Right lobe of liver (tissue), 4 donors: ENCODE measurements around the gene MUC5B.

Experiments used
- POLR2A ChIP-seq: fragments of 450-650 bp; IDR thresholded peaks from one replicate; pipeline ENCODE4 v1.6.1; 2017; ENCODE audit warnings: antibody characterized with exemption, mild to moderate bottlenecking
- TF ChIP-seq, protein P1 (sequence below), 4 donors: fragments of 200-600 bp in 3 of 4; fragments of 450-650 bp in 1 of 4; IDR thresholded peaks; one replicate each; pipeline versions ENCODE4 v1.5.1 to v1.8.0; 2016 to 2022; ENCODE audit warnings: antibody characterized with exemption in 4 of 4, mild to moderate bottlenecking in 2 of 4
- donor health status: DM: no; HTN: no; CAD: no.
- donor health status: DM: no; HTN: no; CAD: no.
- donor health status: DM: no; HTN: yes; CAD: no.

DNA sequence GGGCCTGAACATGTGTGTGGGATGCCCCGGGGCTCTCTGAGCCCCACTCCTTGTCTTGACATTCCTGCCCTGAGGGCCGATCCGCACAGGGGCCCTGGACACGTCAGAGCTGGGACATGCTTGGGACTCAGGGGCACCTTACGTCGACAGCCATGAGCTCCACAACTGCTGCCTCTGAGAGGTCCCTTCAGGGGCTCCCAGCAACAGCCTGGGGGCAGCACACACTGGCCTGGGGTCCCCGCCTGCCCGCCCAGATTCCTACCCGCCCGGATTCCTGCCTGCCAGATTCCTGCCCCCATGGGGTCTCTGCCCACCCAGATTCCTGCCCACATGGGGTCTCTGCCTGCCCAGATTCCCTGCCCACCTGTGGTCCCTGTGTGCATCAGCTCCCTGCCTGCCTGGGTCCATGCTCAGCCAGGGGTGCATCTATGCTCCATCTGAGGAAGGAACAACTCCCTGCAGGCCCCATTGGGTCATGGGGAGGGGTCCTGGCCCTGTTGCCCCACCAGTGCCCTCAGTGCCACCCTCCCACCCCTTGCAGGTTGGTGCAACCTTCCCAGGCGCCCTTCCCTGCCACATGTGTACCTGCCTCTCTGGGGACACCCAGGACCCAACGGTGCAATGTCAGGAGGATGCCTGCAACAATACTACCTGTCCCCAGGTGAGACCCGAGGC, 35.7 kb downstream of the MUC5B start:
- TF ChIP-seq, protein P1, sequence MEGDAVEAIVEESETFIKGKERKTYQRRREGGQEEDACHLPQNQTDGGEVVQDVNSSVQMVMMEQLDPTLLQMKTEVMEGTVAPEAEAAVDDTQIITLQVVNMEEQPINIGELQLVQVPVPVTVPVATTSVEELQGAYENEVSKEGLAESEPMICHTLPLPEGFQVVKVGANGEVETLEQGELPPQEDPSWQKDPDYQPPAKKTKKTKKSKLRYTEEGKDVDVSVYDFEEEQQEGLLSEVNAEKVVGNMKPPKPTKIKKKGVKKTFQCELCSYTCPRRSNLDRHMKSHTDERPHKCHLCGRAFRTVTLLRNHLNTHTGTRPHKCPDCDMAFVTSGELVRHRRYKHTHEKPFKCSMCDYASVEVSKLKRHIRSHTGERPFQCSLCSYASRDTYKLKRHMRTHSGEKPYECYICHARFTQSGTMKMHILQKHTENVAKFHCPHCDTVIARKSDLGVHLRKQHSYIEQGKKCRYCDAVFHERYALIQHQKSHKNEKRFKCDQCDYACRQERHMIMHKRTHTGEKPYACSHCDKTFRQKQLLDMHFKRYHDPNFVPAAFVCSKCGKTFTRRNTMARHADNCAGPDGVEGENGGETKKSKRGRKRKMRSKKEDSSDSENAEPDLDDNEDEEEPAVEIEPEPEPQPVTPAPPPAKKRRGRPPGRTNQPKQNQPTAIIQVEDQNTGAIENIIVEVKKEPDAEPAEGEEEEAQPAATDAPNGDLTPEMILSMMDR (IDR thresholded peaks at IDR 0.05): no peak
- no peak for TF ChIP-seq POLR2A
